Gastrocnemius medialis (tissue), 4 donors: ENCODE results near the gene ZSCAN12. TPM values are rescaled to one million over a fixed set of nuclear protein-coding genes. Genes with fewer than 3 reads are reported as not detected.
A peak's percentile ranks its signal among the peaks of the same experiment; 100 is the strongest.

Experiments used
- ATAC-seq, 2 donors: fragments of 150-250 bp; one replicate each; pipeline ENCODE4 v1.9.1; 2016
- DNase-seq, 2 donors: peaks; one replicate each; pipeline ENCODE4 v3.0.0-alpha.2; 2019
- H3K27ac ChIP-seq, 4 donors: fragments of 200-600 bp; sonication (generic); 1 replicate in 1 of 4; 2 replicates in 3 of 4; pipeline ENCODE4 v1.5.1; 2016 to 2018; ENCODE audit warnings: mild to moderate bottlenecking in 2 of 4, moderate library complexity in 1 of 4
- H3K27me3 ChIP-seq, 3 donors: fragments of 200-600 bp; sonication (generic) in 2 of 3; 1 replicate in 1 of 3; 2 replicates in 2 of 3; pipeline versions ENCODE4 v1.5.1 to v1.6.0; 2016 to 2019; ENCODE audit warnings: mild to moderate bottlenecking in 1 of 3, moderate library complexity in 1 of 3
- H3K36me3 ChIP-seq, 2 donors: fragments of 200-600 bp; sonication (generic) in 1 of 2; one replicate each; pipeline ENCODE4 v1.5.1; 2017 to 2018
- H3K4me1 ChIP-seq, 2 donors: fragments of 200-600 bp; sonication (generic) in 1 of 2; one replicate each; pipeline ENCODE4 v1.5.1; 2016 to 2017; ENCODE audit warnings: mild to moderate bottlenecking in 2 of 2
- H3K4me3 ChIP-seq, 4 donors: fragments of 200-600 bp; sonication (generic) in 3 of 4; 1 replicate in 1 of 4; 2 replicates in 3 of 4; pipeline ENCODE4 v1.5.1; 2016 to 2019; ENCODE audit warnings: mild to moderate bottlenecking in 2 of 4
- H3K9me3 ChIP-seq, 3 donors: fragments of 200-600 bp; sonication (generic) in 2 of 3; 1 replicate in 1 of 3; 2 replicates in 2 of 3; pipeline ENCODE4 v1.5.1; 2016 to 2019
- POLR2A ChIP-seq, 2 donors: fragments of 450-650 bp; IDR thresholded peaks; one replicate each; pipeline ENCODE4 v1.6.1; 2017; ENCODE audit warnings: antibody characterized with exemption in 2 of 2, mild to moderate bottlenecking in 2 of 2, moderate library complexity in 2 of 2
- in situ Hi-C, 4 donors: fragments of 200-750 bp; cut with MboI; loops; one replicate each; pipeline versions ENCODE4 v1.15.0 to v1.8.0; 2017; ENCODE audit warnings: low sequenced_read_pairs in 4 of 4
- intact Hi-C: fragments of 100-400 bp; cut with DNase I; formaldehyde crosslinking; loops from one replicate; pipeline ENCODE4 v1.15.1; 2023; ENCODE audit warnings: low total_unique reads
- total RNA-seq, 4 donors: library from RNA; depleted of rRNA; stranded (reverse); fragments of >200 nt; gene quantifications; one replicate each; pipeline versions ENCODE4 v1.1.0 to v1.2.3, GENCODE V29; 2016
- TF ChIP-seq, protein P1 (sequence below), 5 experiments: fragments of 450-650 bp in 3 of 5; fragments of 200-600 bp in 2 of 5; sonication (generic) in 2 of 5; IDR thresholded peaks in 4 of 5; conservative IDR thresholded peaks in 1 of 5; 1 replicate in 4 of 5; 2 replicates in 1 of 5; pipeline ENCODE4 v1.5.1; 2016 to 2019; ENCODE audit warnings: antibody characterized with exemption in 5 of 5, mild to moderate bottlenecking in 3 of 5, moderate library complexity in 3 of 5

ZSCAN12 gene
- total RNA-seq, 4 donors from 2014 or later, result 0.42 to 1.9 (median 0.63) TPM

GRCh38 chr6:28353981-28354676 lies 45.4 kb downstream of the ZSCAN12 start:
- Histone ChIP-seq H3K27ac (peak overlapping the region; percentile 76 to 83 (median 82)), H3K36me3 (no peaks in the 10 kb centered on the region), H3K9me3 (no peaks in the 10 kb centered on the region), H3K4me1 (peaks cover 33 to 54% of the 10 kb centered on the region in 2 donors), H3K27me3 (no peaks in the 10 kb centered on the region), H3K4me3 (peak overlapping the region in 2 of 4 donors; percentile 38 to 41)
- ATAC-seq, result peak in 1 of 2 donors; percentile 24
- in situ Hi-C loops (loop anchor here (10.0 to 25.0 kb wide), 3 partner anchors 89 to 1192 kb away; partner anchors contain the start of gene ZSCAN26 (in 3 of the 4)), intact Hi-C loops (loop anchor here (2.0 to 10.0 kb wide), 5 partner anchors 19 to 1219 kb away; a partner anchor contains a TSS)
- TF ChIP-seq, protein P1, sequence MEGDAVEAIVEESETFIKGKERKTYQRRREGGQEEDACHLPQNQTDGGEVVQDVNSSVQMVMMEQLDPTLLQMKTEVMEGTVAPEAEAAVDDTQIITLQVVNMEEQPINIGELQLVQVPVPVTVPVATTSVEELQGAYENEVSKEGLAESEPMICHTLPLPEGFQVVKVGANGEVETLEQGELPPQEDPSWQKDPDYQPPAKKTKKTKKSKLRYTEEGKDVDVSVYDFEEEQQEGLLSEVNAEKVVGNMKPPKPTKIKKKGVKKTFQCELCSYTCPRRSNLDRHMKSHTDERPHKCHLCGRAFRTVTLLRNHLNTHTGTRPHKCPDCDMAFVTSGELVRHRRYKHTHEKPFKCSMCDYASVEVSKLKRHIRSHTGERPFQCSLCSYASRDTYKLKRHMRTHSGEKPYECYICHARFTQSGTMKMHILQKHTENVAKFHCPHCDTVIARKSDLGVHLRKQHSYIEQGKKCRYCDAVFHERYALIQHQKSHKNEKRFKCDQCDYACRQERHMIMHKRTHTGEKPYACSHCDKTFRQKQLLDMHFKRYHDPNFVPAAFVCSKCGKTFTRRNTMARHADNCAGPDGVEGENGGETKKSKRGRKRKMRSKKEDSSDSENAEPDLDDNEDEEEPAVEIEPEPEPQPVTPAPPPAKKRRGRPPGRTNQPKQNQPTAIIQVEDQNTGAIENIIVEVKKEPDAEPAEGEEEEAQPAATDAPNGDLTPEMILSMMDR (IDR thresholded peaks at IDR 0.05 in 4 of 5, conservative IDR thresholded peaks at IDR 0.05 in 1 of 5), result no peak
- TF ChIP-seq POLR2A (IDR thresholded peaks at IDR 0.05), result no peak
- peak in 1 of 2 donors; percentile 58 for DNase-seq

DNA sequence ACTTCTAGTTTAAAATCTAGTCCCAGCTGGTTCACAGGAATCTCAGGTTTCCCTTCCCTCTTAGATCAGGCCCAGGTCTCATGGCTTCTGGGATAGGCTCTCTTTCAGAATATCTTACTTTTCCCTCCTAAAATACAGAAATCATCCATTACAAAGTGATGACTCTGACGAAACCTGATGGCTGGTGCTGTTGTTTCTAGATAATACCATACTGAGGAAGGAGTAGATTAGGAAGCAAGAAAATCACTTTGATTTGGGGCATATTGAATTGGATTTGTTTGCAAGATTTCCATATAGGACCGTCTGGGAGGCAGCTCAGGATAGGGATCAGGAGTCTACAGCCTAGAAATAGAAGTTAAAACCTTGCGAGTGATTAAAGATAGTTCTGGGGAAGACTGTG lies 46.2 kb downstream of the ZSCAN12 start:
- no peaks in the 10 kb centered on the region for H3K9me3 ChIP-seq
- H3K4me3 ChIP-seq, result peak overlapping the region in 2 of 4 donors; percentile 38 to 41
- in situ Hi-C loops, result loop anchor here (10.0 to 25.0 kb wide), 3 partner anchors 89 to 1191 kb away; partner anchors contain the start of gene ZSCAN26 (in 3 of the 4)
- H3K36me3 ChIP-seq, result no peaks in the 10 kb centered on the region
- intact Hi-C loops, result loop anchor here (5.0 to 10.0 kb wide), 2 partner anchors 544 to 1219 kb away; a partner anchor contains a TSS
- TF ChIP-seq, protein P1 (IDR thresholded peaks at IDR 0.05 in 4 of 5, conservative IDR thresholded peaks at IDR 0.05 in 1 of 5), result no peak
- ATAC-seq (no peak), DNase-seq (no peak)
- H3K4me1 ChIP-seq, result peaks cover 33 to 54% of the 10 kb centered on the region in 2 donors
- no peaks in the 10 kb centered on the region for H3K27me3 ChIP-seq
- H3K27ac ChIP-seq, result peak overlapping the region; percentile 76 to 83 (median 82)

DNA sequence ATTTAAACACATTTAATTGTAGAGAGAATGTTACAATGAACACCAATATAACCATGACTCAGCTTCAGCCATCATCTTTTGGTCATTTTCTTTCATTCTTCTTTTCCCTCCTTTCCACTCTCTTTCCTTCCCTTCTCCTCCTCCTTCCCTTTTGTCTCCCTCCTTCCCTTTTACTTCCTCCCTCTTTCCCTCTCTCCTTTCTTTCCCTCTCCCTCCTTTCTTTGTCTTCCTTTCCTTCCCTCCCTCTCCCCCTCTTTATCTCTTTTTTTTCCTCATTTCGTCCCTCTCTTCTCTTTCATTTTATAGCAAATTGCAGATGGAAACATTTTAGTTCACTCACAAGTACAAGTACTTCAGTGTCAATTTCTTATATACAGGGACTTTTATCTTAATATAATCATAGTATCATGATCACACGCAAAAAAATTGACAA lies 48.0 kb downstream of the ZSCAN12 start:
- peak overlapping the region in 3 of 4 donors; percentile 23 to 82 (median 77) for H3K27ac ChIP-seq
- intact Hi-C loops, result loop anchor here (5.0 to 10.0 kb wide), 2 partner anchors 546 to 1217 kb away; a partner anchor contains a TSS
- H3K27me3 ChIP-seq, result no peaks in the 10 kb centered on the region
- no peaks in the 10 kb centered on the region for H3K36me3 ChIP-seq
- no peak for TF ChIP-seq POLR2A (IDR thresholded peaks at IDR 0.05)
- peaks cover 32 to 56% of the 10 kb centered on the region in 2 donors for H3K4me1 ChIP-seq
- H3K9me3 ChIP-seq, result no peaks in the 10 kb centered on the region
- H3K4me3 ChIP-seq, result peak overlapping the region in 1 of 4 donors; percentile 91
- DNase-seq (no peak), ATAC-seq (no peak)
- in situ Hi-C loops, result loop anchor here (10.0 to 25.0 kb wide), 3 partner anchors 87 to 1189 kb away; partner anchors contain the start of gene ZSCAN26 (in 3 of the 4)

DNA sequence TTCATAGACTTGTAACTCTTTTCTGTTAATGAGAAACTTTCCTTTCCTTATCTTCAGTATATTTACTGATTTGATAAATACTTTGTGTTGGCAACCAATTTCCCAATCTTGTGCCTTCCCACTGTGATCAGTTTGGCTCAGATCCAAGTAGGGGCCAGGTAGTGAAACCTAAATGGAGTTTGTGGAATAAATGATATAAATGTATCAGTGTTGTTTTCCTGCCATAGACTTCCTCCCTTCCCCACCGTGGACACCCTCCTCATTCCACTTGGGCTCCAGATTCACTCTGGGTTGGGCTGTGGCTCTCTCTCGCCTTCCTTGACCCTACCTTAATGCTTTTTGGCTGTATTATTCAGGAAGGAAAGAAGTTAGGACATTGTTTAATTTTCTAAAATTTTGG lies 48.5 kb downstream of the ZSCAN12 start:
- peak overlapping the region in 3 of 4 donors; percentile 23 to 82 (median 77) for H3K27ac ChIP-seq
- ATAC-seq, result no peak
- H3K27me3 ChIP-seq, result no peaks in the 10 kb centered on the region
- no peaks in the 10 kb centered on the region for H3K36me3 ChIP-seq
- H3K9me3 ChIP-seq, result no peaks in the 10 kb centered on the region
- H3K4me1 ChIP-seq, result peaks cover 29 to 52% of the 10 kb centered on the region in 2 donors
- TF ChIP-seq POLR2A (IDR thresholded peaks at IDR 0.05), result no peak
- TF ChIP-seq, protein P1 (IDR thresholded peaks at IDR 0.05 in 4 of 5, conservative IDR thresholded peaks at IDR 0.05 in 1 of 5), result no peak
- peak overlapping the region in 2 of 4 donors; percentile 87 to 91 for H3K4me3 ChIP-seq
- in situ Hi-C loops, result loop anchor here (10.0 to 25.0 kb wide), 3 partner anchors 86 to 1189 kb away; partner anchors contain the start of gene ZSCAN26 (in 3 of the 4)
- intact Hi-C loops, result loop anchor here (5.0 to 10.0 kb wide), 2 partner anchors 546 to 1216 kb away; a partner anchor contains a TSS
- DNase-seq, result no peak
